Stimulated activated naive B cell treated with anti-CD40 and anti-IgM and Interleukin-4, amounts not matched to agents 10 μg/mL and 1 μg/mL and 100 μg/mL, for 72 hours (primary cell): ENCODE results near the gene NME7.
"Not testable (repeated sequence)": the region's sequence is repeated elsewhere in the genome, so short reads cannot be mapped to it uniquely, and the experiment has no call there.

Experiments used
- ATAC-seq, 2 donors: fragments of 150-1000 bp; cut with Tn5 transposase; replicated peaks; 2 replicates each; pipeline ENCODE4 v1.10.0; 2021; ENCODE audit warnings: moderate library complexity in 1 of 2
- DNase-seq: peaks from one replicate; pipeline ENCODE4 v3.0.0; 2021
- H3K27ac Mint-ChIP-seq: one replicate; pipeline ENCODE4 v1.8.0; 2022; ENCODE audit warnings: mild to moderate bottlenecking, mixed read lengths
- H3K27me3 Mint-ChIP-seq, 2 donors: one replicate each; pipeline ENCODE4 v1.8.0; 2022; ENCODE audit warnings: mixed read lengths in 2 of 2
- H3K36me3 Mint-ChIP-seq, 2 donors: one replicate each; pipeline ENCODE4 v1.8.0; 2022; ENCODE audit warnings: mixed read lengths in 2 of 2, mild to moderate bottlenecking in 1 of 2
- H3K4me1 Mint-ChIP-seq, 2 donors: one replicate each; pipeline ENCODE4 v1.8.0; 2022; ENCODE audit warnings: mixed read lengths in 2 of 2, mild to moderate bottlenecking in 1 of 2
- H3K4me3 Mint-ChIP-seq, 2 donors: one replicate each; pipeline ENCODE4 v1.8.0; 2022; ENCODE audit warnings: mild to moderate bottlenecking in 2 of 2, mixed read lengths in 2 of 2, moderate library complexity in 1 of 2
- H3K9me3 Mint-ChIP-seq, 2 donors: one replicate each; pipeline ENCODE4 v1.8.0; 2022; ENCODE audit warnings: mixed read lengths in 2 of 2, mild to moderate bottlenecking in 1 of 2

NME7 gene

DNA sequence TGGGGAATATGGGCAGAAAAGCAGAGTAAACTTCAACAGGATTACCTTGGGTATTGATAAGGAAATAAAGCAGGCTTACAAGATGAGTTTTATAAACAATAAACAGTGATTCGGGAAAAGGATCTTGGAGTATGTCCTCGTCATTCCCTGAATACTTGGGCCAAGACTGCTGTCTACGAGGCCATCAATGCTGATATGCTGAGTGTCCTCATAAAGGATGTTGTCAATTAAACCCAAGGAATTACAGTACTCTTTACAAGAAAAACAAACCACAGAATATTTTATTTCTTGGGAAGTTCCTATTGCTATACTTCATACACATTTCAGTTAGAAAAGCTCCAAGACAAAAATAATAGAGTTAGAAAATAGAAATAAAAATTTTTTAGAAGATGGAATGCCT lies 226.2 kb downstream of the NME7 start:
- ATAC-seq (no peak), DNase-seq (no peak)
- peaks cover 0 to 4% of the 10 kb centered on the region in 2 donors for H3K36me3 Mint-ChIP-seq
- no peak overlapping the region for H3K4me3 Mint-ChIP-seq
- no peaks in the 10 kb centered on the region for H3K9me3 Mint-ChIP-seq
- H3K27ac Mint-ChIP-seq, result no peak overlapping the region
- H3K27me3 Mint-ChIP-seq, result no peaks in the 10 kb centered on the region
- H3K4me1 Mint-ChIP-seq, result peaks cover 5 to 6% of the 10 kb centered on the region in 2 donors

GRCh38 chr1:169138866-169139670 lies 228.5 kb downstream of the NME7 start:
- no peaks in the 10 kb centered on the region for H3K27me3 Mint-ChIP-seq
- ATAC-seq (peak; percentile 95 to 98), DNase-seq (no peak)
- peaks cover 5 to 6% of the 10 kb centered on the region in 2 donors for H3K4me1 Mint-ChIP-seq
- H3K36me3 Mint-ChIP-seq, result peaks cover 0 to 4% of the 10 kb centered on the region in 2 donors
- H3K9me3 Mint-ChIP-seq, result no peaks in the 10 kb centered on the region
- H3K27ac Mint-ChIP-seq, result peak overlapping the region; percentile 66
- peak overlapping the region; percentile 11 to 20 for H3K4me3 Mint-ChIP-seq

DNA sequence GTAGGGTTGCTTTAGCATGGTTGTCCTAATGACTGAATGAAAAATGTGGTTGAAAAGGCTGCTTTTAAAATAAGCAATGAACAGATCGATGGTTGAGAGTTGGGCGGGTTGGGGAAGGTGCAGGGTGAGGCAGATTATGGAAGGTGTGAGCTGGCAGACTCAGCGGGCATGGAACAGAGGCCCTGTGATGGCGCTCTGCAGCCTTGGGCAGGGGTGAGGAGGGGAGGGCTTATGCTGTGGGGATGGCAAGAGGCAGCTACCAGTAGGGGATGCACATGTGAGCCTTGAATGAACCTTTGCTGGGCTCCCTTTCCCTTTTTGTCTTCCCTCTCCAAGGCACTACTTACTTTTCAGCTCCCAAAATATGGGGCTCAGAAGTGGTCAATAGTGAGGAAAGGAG lies 230.2 kb downstream of the NME7 start:
- Mint-ChIP-seq H3K27ac (no peak overlapping the region), H3K4me3 (no peak overlapping the region), H3K4me1 (peaks cover 5 to 6% of the 10 kb centered on the region in 2 donors), H3K9me3 (no peaks in the 10 kb centered on the region), H3K36me3 (peaks cover 0 to 4% of the 10 kb centered on the region in 2 donors), H3K27me3 (no peaks in the 10 kb centered on the region)
- DNase-seq (no peak), ATAC-seq (no peak)

DNA sequence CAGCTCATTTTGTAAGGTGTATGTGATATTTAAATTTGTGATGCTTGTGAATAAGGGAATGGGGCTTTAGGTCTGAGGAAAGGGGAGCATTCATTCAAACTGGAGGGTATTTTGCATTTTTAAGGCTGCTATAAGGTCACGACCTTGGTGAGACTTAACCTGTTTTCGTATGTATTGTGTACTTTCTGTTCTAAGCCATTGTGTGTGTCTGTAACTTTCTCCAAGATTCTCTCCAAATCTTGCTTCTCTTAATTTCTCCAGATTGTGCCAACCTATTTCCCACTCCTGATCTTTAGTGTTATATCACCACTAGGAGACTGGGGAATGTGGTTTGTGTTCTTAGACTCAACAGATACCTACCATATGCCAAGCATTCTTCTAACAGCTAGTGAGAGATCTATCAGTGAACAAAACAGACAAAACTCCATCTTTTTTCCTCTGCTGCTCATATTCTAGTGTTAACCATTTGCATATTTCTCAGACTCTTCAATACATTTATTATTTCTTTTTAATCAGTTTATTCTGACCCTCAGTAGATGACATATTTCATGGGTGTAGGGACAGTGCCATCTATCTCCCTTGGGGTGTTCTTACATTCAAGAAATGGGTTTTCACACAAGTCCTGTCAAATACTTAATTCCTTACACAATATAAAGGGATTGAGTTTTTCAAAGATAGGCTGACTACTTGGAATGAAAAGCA lies 233.6 kb downstream of the NME7 start:
- Mint-ChIP-seq H3K4me1 (peaks cover 2 to 12% of the 10 kb centered on the region in 2 donors), H3K27ac (no peak overlapping the region), H3K36me3 (peaks cover 1 to 8% of the 10 kb centered on the region in 2 donors), H3K27me3 (no peaks in the 10 kb centered on the region), H3K4me3 (no peak overlapping the region), H3K9me3 (no peaks in the 10 kb centered on the region)
- DNase-seq, result no peak
- ATAC-seq, result no peak

DNA sequence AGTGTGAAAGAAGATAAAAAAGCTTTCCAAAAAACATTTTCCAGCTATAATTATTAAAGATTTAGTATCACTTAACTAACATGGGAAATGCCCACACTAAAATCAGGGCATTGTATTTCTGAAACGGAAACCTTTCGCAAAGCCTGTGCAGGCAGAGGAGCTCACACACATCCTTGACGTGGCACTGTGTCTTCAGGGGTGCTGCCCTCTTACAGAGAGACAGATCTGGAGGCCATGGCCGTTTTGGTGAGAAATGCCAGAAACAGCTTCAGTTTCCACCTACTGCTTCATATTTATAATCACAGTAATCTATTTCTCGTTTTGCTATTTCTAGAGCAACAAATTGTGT lies 234.4 kb downstream of the NME7 start:
- no peak overlapping the region for H3K27ac Mint-ChIP-seq

GRCh38 chr1:169132512-169133227 lies 234.9 kb downstream of the NME7 start:
- H3K4me1 Mint-ChIP-seq, result peaks cover 0 to 8% of the 10 kb centered on the region in 2 donors
- no peak for ATAC-seq

More for the DNA sequence above, 234.4 kb downstream of the NME7 start:
- Mint-ChIP-seq H3K9me3 (no peaks in the 10 kb centered on the region), H3K36me3 (peaks cover 1 to 8% of the 10 kb centered on the region in 2 donors), H3K27me3 (no peaks in the 10 kb centered on the region), H3K4me1 (peaks cover 0 to 8% of the 10 kb centered on the region in 2 donors), H3K4me3 (no peak overlapping the region)
- no peak for DNase-seq
- ATAC-seq, result no peak

DNA sequence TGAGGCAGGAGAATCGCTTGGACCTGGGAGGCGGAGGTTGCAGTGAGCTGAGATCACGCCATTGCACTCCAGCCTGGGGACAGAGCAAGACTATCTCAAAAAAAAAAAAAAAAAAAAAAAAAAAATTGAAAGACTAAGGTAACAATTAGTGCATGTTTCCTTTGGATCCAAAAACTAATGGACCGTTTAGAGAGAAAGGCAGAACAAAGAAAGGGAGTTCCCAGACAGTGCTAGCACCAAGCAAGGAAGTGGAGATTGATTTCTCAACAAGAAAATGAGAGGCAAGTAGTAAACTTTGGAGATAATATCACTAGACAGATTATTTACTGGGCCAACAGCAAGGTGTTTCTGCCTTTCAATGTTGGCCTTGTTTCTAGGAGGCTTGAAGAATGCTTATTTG lies 236.9 kb downstream of the NME7 start:
- no peak overlapping the region for H3K27ac Mint-ChIP-seq
- peaks cover 0 to 8% of the 10 kb centered on the region in 2 donors for H3K4me1 Mint-ChIP-seq
- no peak for ATAC-seq
- H3K27me3 Mint-ChIP-seq, result no peaks in the 10 kb centered on the region
- DNase-seq, result no peak
- peaks cover 1 to 4% of the 10 kb centered on the region in 2 donors for H3K36me3 Mint-ChIP-seq
- H3K4me3 Mint-ChIP-seq, result no peak overlapping the region
- H3K9me3 Mint-ChIP-seq, result no peaks in the 10 kb centered on the region

More at GRCh38 chr1:169132512-169133227, 234.9 kb downstream of the NME7 start:
- no peak overlapping the region for H3K4me3 Mint-ChIP-seq
- peaks cover 1 to 8% of the 10 kb centered on the region in 2 donors for H3K36me3 Mint-ChIP-seq
- DNase-seq, result no peak
- no peaks in the 10 kb centered on the region for H3K9me3 Mint-ChIP-seq
- H3K27me3 Mint-ChIP-seq, result no peaks in the 10 kb centered on the region
- H3K27ac Mint-ChIP-seq, result no peak overlapping the region

GRCh38 chr1:169129109-169129784 lies 238.3 kb downstream of the NME7 start:
- Mint-ChIP-seq H3K4me1 (peaks cover 0 to 8% of the 10 kb centered on the region in 2 donors), H3K9me3 (no peaks in the 10 kb centered on the region), H3K4me3 (no peak overlapping the region), H3K36me3 (peaks cover 1 to 4% of the 10 kb centered on the region in 2 donors), H3K27me3 (peaks cover 0 to 6% of the 10 kb centered on the region in 2 donors), H3K27ac (no peak overlapping the region)
- ATAC-seq (no peak), DNase-seq (no peak)

- ATAC-seq (peak; percentile 29 to 46), DNase-seq (no peak)
- no peaks in the 10 kb centered on the region for H3K9me3 Mint-ChIP-seq
- H3K27ac Mint-ChIP-seq, result no peak overlapping the region
- peaks cover 1 to 4% of the 10 kb centered on the region in 2 donors for H3K36me3 Mint-ChIP-seq
- no peak overlapping the region for H3K4me3 Mint-ChIP-seq
- H3K4me1 Mint-ChIP-seq, result peaks cover 0 to 8% of the 10 kb centered on the region in 2 donors
- peaks cover 0 to 6% of the 10 kb centered on the region in 2 donors for H3K27me3 Mint-ChIP-seq
Observed at GRCh38 chr1:169128562-169128961, 239.0 kb downstream of the NME7 start.

DNA sequence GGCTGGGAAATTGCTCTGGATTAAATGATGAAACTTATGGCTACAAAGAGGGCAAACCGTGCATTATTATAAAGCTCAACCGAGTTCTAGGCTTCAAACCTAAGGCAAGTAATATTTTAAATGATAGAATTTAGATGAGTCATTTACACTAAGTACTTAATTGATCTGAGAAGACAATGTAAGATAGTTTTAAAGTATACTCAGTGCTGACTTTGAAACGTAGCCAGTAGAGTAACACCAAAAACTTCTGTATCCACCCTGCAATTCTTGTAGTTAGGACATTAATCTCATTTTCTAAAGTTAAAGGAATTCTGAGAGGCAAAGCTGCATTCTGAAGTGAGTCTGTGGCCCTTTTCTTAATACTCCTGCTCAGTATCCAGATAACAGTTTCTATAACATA lies 240.3 kb downstream of the NME7 start:
- Mint-ChIP-seq H3K36me3 (peaks cover 1 to 3% of the 10 kb centered on the region in 2 donors), H3K27me3 (peaks cover 0 to 6% of the 10 kb centered on the region in 2 donors), H3K27ac (no peak overlapping the region), H3K4me3 (no peak overlapping the region), H3K4me1 (peaks cover 2 to 14% of the 10 kb centered on the region in 2 donors), H3K9me3 (no peaks in the 10 kb centered on the region)
- ATAC-seq (no peak), DNase-seq (no peak)

DNA sequence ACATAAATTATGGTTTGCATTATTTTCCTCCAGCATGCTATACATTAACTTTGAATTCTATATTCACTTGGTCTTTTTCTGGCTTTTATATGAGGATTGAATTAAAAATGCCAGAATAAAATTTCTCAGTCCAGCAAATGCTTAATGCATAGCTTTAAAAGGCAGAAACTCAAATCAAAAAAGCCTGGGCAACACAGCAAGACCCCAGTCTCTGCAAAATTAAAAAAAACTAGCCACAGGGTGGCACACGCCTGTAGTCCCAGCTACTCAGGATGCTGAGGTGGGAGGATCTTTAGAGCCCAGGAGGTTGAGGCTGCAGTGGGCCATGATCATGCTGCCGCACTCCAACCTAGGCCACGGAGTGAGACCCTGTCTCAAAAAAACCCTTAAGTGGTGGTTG lies 241.3 kb downstream of the NME7 start:
- no peak overlapping the region for H3K4me3 Mint-ChIP-seq
- no peak for DNase-seq
- H3K27me3 Mint-ChIP-seq, result peaks cover 0 to 13% of the 10 kb centered on the region in 2 donors
- H3K9me3 Mint-ChIP-seq, result no peaks in the 10 kb centered on the region
- peaks cover 6 to 14% of the 10 kb centered on the region in 2 donors for H3K4me1 Mint-ChIP-seq
- peaks cover 1 to 3% of the 10 kb centered on the region in 2 donors for H3K36me3 Mint-ChIP-seq
- no peak for ATAC-seq
- H3K27ac Mint-ChIP-seq, result no peak overlapping the region

DNA sequence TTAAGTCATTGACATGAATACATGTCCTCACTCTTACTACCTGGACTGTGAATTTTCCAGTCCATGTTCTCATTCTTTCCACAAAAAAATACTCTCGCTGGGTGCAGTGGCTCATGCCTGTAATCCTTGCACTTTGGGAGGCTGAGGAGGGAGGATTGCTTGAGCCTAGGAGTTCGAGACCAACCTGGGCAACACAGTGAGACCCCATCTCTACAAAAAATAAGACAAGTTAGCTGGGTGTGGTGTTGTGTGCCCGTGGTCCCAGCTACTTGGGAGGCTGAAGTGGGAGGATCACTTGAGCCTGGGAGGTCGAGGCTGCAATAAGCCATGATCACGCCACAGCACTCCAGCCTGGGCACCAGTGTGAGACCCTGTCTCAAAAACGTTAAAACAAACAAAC lies 242.0 kb downstream of the NME7 start:
- peaks cover 0 to 13% of the 10 kb centered on the region in 2 donors for H3K27me3 Mint-ChIP-seq
- not testable (repeated sequence) for H3K9me3 Mint-ChIP-seq, ATAC-seq, H3K36me3 Mint-ChIP-seq, H3K4me3 Mint-ChIP-seq, DNase-seq, H3K27ac Mint-ChIP-seq
- H3K4me1 Mint-ChIP-seq, result peaks cover 6 to 14% of the 10 kb centered on the region in 2 donors

DNA sequence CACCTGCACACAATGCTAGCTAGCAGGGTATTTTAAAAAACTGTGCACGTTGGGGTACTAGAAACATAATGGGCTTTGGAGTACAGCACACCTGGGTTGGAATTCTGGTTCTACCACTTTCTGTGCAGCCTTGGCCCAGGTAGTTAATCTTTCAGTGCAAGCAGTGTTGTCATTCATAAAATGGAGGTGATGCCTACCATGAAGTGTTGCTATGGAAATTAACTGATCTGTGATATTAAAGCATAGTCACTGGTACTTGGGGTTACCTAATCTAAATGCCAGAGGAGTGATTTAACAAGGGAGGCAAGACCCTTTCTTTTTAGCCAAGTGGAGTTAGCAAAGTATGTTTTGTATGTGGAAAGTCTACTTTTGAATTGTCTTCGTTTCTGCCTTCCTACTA lies 243.1 kb downstream of the NME7 start:
- DNase-seq (no peak), ATAC-seq (no peak)
- peaks cover 0 to 13% of the 10 kb centered on the region in 2 donors for H3K27me3 Mint-ChIP-seq
- H3K4me1 Mint-ChIP-seq, result peaks cover 6 to 9% of the 10 kb centered on the region in 2 donors
- H3K9me3 Mint-ChIP-seq, result no peaks in the 10 kb centered on the region
- no peak overlapping the region for H3K27ac Mint-ChIP-seq
- no peak overlapping the region for H3K4me3 Mint-ChIP-seq
- H3K36me3 Mint-ChIP-seq, result peaks cover 0 to 3% of the 10 kb centered on the region in 2 donors

DNA sequence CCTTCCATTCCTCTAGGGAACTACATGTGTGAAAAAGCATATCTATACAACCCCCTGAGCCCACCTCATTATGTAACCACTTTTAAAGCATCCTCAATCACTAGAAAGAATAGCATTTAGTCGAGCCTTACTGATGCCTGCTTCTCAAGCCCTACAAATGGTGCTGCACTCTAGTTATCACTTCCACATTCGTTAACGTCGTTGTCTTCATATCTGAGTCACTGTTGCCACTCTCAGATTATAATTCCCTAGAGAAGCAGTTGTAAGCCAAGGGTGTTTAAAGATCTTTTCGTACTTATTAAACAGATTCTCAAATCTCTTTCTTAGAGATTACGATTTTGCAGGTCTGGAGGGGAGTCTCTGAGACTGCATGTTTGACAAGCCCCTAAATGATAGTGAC lies 244.6 kb downstream of the NME7 start:
- peaks cover 0 to 3% of the 10 kb centered on the region in 2 donors for H3K36me3 Mint-ChIP-seq
- peaks cover 5 to 6% of the 10 kb centered on the region in 2 donors for H3K4me1 Mint-ChIP-seq
- H3K4me3 Mint-ChIP-seq, result no peak overlapping the region
- H3K27ac Mint-ChIP-seq, result no peak overlapping the region
- peaks cover 0 to 13% of the 10 kb centered on the region in 2 donors for H3K27me3 Mint-ChIP-seq
- no peaks in the 10 kb centered on the region for H3K9me3 Mint-ChIP-seq
- DNase-seq (no peak), ATAC-seq (peak; percentile 82 to 85)
